COLO668 (cell line): Measurements from ENCODE around the gene SLC35G4.
"Not testable (repeated sequence)": the region's sequence is repeated elsewhere in the genome, so short reads cannot be mapped to it uniquely, and the experiment has no call there.

Experiments
- DNase-seq: peaks from one replicate; lab custom pipeline; 2025; ENCODE audit not compliant: unreplicated experiment; lab: John Stamatoyannopoulos, UW

SLC35G4 gene

DNA sequence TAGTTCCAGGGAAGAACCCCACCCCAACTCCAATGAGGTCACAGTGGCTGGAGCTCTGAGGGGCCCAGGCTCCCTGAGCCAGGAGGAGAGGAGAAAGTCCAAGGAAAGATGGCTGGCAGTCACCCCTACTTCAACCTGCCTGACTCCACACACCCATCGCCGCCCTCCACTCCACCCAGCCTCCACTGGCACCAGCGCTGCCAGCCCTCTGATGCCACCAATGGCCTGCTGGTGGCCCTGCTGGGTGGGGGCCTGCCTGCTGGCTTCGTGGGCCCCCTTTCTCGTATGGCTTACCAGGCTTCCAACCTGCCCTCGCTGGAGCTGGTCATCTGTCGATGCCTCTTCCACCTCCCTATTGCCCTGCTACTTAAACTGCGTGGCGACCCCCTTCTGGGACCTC is at the start of gene SLC35G4:
Gene SLC35G4 (plus strand): TSS at position 109 of the 400 bp plus-strand sequence. CDS start 0 bp downstream, at position 109.
- not testable (repeated sequence) for DNase-seq

GRCh38 chr18:11561293-11561692 is 48.1 kb upstream of the SLC35G4 start:
- DNase-seq: no peak

DNA sequence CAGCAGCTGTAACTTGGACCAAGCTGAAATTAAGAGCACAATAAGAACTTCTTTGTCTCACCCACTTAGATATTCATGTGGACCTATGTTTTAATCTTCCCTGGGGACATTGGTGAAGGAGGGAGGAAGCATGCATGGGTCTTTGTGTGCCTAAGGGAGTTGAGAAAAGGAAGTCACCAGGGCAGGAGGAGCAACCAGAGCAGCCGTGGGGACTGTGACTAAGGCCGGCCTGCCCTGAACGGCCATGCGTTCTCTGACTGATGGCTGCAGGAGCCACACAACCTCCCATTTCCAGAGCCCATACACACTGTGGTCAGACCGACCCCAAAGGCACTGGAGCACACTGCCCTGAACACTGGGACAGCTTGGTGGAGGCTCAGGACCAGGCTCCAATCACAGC is 43.7 kb upstream of the SLC35G4 start:
- DNase-seq: no peak

DNA sequence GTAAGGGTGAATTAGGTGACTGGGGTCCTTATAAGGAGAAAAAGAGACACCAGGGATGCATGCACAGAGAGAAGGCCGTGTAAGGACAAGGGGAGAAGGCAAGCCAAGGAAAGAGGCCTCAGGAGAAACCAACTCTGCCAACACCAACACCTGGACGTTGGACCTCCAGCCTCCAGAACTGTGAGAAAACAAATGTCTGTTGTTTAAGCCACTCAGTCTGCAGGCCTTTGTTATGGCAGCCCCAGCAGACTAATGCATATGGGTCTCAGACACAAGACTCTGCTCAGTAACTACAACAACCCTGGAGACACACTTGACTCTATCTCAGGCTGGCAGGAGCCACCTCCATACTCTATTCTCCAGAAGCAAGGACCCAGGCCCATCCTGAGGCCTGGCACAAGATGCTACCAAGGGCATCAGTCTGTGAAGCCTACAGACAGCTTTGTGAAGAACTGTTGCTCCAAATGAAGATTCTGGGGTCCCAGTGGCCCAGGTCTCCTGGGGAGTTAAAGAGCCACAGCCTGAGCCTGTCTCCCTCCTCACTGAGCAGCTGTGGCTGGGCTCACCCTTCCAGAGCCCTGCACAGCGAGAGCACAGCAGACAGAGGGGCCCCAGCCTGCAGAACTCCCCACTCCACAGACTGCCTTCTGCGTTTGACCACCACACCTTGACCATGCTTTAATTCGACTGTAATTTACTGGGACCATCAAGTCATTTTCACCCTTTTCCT is 43.0 kb upstream of the SLC35G4 start:
- DNase-seq: no peak

DNA sequence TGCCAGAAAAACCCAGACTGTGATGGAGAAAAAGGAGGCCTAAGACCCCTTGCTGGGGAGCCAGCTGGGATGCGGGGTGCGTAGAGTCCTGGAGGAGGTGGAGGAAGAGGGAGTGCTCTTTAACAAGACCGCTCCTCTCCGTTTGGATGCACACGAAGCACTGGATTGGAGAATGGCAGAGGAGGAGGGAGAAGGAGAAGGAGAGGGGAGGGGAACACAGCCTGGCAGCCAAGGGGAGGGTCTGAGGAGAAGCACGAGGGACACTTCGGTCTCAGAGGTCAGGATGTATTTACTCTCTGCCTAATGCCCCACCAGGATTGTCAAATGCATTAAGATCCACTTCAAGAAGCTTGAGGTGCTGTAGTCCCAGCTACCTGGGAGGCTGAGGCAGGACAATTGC is 42.0 kb upstream of the SLC35G4 start:
- no peak for DNase-seq

DNA sequence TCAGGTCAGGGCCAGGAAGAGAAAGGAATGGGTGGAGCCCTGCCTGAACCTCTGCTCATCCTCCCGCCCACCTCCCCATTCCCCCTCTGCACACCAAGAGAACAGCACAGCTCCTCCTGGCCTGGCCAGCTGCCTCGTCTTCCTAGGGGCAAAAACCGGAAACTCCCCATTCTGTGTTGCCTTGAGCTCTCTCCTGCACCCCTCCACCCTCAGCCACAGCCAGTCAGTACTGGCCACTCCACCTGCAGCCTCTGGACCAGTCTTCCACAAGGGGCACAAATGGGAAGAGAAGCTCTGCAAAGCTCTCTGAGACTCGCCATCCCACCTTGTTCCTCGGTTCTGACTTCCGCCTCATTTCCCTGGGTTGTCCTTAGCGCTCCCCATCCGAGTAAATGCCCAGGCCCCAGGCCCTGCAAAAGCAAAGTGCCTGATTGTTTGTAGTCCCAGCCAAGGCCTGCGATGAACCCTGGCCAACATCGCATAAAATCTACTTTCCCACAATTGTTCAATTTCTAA is 39.3 kb upstream of the SLC35G4 start:
- DNase-seq: no peak

GRCh38 chr18:11570769-11571412 is 38.5 kb upstream of the SLC35G4 start:
- no peak for DNase-seq

DNA sequence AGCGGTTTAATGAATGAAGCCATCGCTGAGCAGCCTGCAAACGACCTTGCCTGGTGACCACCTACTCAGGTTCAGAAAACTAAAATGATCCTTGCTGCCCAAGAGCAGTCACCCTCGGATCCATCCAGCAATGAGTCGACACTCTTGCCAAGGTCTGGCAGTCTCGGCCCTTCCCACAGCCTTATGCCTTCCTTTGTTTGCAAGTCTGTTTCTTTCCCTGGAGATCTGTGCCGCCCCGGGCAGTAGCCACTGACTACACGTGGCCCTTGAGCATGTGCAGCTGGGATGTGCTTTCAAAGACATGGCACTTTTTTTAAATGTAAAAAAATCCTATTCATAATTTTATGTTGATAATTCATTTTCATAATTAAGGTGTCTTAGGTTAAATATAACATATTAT is 37.2 kb upstream of the SLC35G4 start:
- DNase-seq: no peak

DNA sequence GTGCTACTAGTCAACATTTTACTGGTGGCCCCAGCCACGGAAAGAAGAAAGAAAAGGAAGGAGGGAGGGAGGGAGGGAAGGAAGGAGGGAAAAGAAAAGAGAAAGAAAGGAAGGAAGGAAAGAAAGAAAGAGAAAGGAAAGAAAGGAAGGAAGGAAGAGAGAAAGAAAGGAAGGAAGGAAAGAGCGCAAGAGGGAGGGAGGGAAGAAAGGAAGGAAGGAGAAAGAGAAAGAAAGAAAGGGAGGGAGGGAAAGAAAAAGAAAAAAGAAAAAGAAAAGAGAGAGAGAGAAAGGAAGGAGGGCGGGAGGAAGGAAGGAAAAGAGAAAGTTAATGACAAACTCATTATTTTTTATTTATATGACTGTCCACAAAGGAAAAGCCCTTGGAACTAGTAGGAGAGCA is 34.9 kb upstream of the SLC35G4 start:
- no peak for DNase-seq

- DNase-seq: no peak
Measured at GRCh38 chr18:11577271-11578112, 31.9 kb upstream of the SLC35G4 start.

DNA sequence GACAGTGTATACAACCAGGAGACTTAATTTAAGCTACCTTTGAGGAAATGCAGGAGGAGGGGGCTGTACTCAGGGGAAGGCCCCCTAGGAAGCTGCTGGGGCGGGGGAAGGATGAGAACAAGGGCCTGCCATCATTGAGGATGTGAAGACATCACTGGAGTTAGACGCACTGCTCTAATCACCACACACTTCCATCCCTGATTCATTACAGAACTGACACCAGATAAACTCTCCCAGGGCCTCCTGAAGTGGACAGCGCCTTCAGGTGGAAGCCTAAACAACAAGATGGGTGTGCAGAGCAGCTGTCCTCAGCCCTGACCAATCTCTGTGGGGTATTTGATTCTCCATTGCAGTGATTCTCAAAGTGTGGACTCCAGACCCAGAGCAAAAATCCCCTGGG is 30.6 kb upstream of the SLC35G4 start:
- DNase-seq: no peak

DNA sequence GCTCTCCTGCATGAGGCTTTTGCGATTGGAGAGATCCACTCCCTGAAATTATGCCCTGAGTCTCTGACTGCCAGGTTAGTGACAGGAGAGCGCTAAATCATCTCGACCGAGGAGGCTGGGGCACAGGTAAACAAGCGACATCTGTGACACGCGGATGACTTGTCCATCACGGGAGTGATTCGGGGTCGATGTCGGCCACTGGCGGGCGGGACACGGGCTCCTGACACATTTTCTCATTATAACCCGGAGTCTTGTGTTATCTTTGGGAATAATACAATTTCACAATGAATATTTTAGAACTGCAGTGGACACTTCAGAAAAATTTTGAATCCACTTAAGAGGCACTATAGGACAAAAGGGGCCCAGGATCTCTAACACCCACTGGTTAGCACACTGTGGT is 29.5 kb upstream of the SLC35G4 start:
- DNase-seq: no peak

DNA sequence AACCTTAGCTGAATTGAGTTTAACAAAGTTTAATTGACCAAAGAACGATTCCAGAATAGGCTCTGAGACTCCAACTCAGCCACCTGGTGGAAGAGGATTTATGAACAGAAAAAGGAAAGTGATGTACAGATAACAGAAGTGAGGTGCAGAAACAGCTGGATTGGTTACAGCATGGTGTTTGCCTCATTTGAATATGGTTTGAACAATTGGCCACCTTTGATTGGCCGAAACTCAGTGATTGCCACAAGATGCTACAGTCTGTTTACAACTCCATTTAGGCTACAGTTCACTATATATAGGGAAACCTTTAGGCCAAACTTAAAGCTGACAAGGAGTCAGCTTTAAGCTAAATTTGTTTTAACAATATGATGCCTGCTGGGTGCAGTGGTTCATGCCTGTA is 28.1 kb upstream of the SLC35G4 start:
- no peak for DNase-seq

GRCh38 chr18:11585596-11585995 is 23.8 kb upstream of the SLC35G4 start:
- no peak for DNase-seq

- no peak for DNase-seq
Measured at GRCh38 chr18:11586896-11587295, 22.5 kb upstream of the SLC35G4 start.

DNA sequence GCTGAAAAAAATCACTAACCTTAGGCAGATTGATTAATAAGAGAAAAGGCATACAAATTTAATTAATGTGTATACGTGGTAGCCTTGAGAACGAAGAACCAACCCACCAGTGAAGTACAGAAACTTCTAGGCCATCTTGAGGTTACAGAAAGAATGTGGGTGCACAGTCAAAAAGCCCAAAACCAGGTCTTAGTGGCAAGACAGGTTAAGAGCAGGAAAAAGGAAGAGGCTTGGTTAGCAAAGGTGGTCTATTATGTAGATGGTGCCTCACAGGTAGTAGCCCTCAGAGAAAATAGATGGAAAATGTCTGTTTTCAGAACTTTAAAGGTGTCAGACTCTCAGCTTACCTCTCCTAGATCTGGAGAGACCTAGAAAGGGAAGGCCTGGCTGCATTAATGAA is 22.0 kb upstream of the SLC35G4 start:
- no peak for DNase-seq

DNA sequence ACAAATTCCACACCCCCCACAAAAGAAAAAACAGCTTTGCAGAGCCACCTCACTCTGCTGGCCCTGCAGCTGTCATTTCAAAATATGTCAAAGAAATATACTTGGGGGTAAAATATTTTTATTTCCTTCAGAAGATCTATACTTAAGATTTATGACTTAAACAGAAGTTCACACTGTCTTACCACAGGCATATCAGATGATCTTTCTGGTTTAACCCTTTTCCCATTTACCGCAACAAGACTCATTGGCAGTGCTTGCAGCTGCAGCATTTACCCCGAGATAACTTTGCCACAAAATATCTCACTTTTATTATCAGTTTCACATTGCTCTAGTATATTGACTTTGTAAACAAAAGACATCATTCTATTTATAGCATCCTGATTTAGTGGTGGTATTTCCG is 21.6 kb upstream of the SLC35G4 start:
- no peak for DNase-seq

GRCh38 chr18:11591957-11592356 is 17.4 kb upstream of the SLC35G4 start:
- DNase-seq: no peak

DNA sequence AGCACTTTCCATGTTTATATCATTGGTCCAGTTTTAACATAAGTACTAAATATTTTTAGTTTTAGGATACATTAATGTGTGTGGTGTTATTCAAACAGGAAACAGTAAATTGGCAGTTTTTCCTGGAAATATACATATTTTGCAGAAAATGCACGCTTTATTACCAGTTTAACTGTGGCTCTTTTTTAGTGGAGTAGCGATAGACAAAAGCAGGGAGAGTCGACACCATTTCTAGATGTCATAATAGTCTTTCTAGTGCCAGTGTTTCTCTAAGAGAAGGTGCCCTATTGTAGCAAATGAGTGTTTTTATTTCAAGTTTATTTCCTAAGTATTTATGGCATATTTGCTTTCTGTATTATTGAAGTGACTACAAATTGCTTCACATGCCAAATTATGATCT is 9.1 kb upstream of the SLC35G4 start:
- DNase-seq: no peak

GRCh38 chr18:11607906-11608305 is 1.5 kb upstream of the SLC35G4 start:
- DNase-seq: no peak

DNA sequence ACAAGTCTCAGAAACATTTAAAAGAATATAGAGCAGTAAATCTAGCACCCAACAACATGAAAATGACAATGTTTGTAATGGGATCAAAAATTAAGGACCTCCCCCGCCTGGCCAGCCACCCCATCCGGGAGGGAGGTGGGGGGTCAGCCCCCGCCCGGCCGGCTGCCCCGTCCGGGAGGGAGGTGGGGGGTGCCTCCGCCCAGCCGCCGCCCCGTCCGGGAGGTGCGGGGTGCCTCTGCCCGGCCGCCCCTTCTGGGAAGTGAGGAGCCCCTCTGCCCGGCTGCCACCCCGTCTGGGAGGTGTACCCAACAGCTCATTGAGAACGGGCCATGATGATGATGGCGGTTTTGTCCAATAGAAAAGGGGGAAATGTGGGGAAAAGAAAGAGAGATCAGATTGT is 778 bp upstream of the SLC35G4 start:
- not testable (repeated sequence) for DNase-seq

GRCh38 chr18:11613073-11613472 is 3.7 kb downstream of the SLC35G4 start:
- DNase-seq: not testable (repeated sequence)
